ENCODE data around the gene SRGAP2B.
"Not testable (repeated sequence)": the region's sequence is repeated elsewhere in the genome, so short reads cannot be mapped to it uniquely, and the experiment has no call there.

GRCh38 chr1:144927292-144927691 is 167.8 kb downstream of the SRGAP2B start:
- not testable (repeated sequence) for TF ChIP-seq MAFK (IDR thresholded peaks at IDR 0.05; ENCODE audit: low read depth, low read length); CTCF (conservative IDR thresholded peaks at IDR 0.05; ENCODE audit: low read depth, low read length); SMC3 (IDR thresholded peaks at IDR 0.05; ENCODE audit: low read depth, low read length); CHD1 (IDR thresholded peaks at IDR 0.05; ENCODE audit: low read depth, low read length); POLR2A (IDR thresholded peaks at IDR 0.05; ENCODE audit: low read depth, low read length); BHLHE40 (IDR thresholded peaks at IDR 0.05; ENCODE audit: low read depth, low read length); NFE2L2 (IDR thresholded peaks at IDR 0.05; ENCODE audit: low read depth, low read length); RFX5 (IDR thresholded peaks at IDR 0.05; ENCODE audit: low read depth, low read length); RAD21 (IDR thresholded peaks at IDR 0.05; ENCODE audit: low read length); CEBPB (IDR thresholded peaks at IDR 0.05; ENCODE audit: low read depth, low read length); MXI1 (IDR thresholded peaks at IDR 0.05; ENCODE audit: borderline replicate concordance, low read depth, low read length); USF2 (IDR thresholded peaks at IDR 0.05; ENCODE audit: low read depth, low read length)
